ENCODE results near the gene PRG2.

Gene PRG2

DNA sequence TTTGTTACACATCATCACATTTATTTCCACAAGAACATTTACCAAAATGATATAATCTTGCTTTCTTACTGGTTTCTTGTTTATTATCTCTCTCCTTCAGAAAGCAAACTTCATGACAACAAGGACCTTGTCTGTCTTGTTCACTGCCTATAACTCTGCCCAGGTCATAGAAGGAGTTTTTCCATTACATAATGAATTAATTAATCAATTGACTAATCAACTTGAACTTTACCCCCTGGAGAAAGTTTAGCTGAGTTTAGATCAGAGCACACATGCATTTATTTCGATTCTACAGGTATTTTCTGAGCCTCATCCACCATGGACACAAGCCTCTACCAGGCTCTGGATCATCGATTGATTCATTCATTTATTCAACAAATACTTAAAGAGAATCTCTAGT, 6.3 kb upstream of the PRG2 start:
- Histone ChIP-seq H3K36me3 (ENCODE audit: control insufficient read depth in 1 of 2, insufficient read depth in 2 of 2, low read length in 2 of 2) (no peaks in the 10 kb centered on the region), H3K27ac (ENCODE audit: low read depth, low read length) (no peak overlapping the region), H3K27me3 (ENCODE audit: control insufficient read depth in 1 of 2, insufficient read depth in 2 of 2, low read length in 2 of 2) (no peaks in the 10 kb centered on the region), H3K9me3 (ENCODE audit: control insufficient read depth in 1 of 2, low read length in 2 of 2) (no peaks in the 10 kb centered on the region), H3K9ac (ENCODE audit: low read depth in 1 of 2, low read length in 2 of 2) (no peak overlapping the region), H3K4me3 (ENCODE audit: low read depth in 1 of 2, low read length in 2 of 2) (no peak overlapping the region), H3K4me1 (ENCODE audit: control insufficient read depth in 1 of 2, insufficient read depth in 2 of 2, low read length in 2 of 2) (no peaks in the 10 kb centered on the region)

DNA sequence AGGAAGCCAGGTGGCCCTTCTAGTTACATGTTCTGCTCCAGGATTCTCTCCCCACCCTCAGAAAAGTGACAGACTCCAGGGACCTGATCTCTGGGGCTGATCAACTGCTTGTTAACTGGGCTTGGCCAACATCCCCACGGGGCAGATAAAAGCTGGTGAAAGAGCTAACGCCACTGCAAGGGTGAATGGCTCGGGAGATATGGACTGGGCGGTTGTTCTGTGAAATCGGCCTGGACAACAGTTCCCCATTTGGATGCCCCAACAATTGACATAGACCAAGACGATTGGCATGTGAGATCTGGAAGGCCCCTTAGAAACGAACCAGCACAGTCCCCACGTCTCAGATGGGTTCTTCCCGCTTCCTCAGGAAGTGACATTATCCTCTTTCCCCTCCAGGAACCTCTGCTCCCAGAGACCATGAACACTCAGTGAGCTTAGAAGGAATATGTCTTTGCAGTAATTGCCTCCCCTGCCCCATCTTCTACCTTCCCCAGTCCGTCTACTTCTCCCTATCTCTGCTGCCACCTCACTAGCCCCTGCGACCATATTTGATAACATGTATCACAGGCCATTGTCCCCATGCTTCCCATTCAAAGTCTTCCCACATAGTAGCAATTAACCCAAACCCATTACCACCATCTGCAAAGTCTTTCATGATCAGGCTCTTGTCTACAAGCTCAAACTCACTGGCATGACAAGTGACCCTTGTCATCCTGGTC, 5.6 kb upstream of the PRG2 start:
- no peak overlapping the region for H3K9ac ChIP-seq (ENCODE audit: low read depth in 1 of 2, low read length in 2 of 2)
- no peak overlapping the region for H3K4me3 ChIP-seq (ENCODE audit: low read depth in 1 of 2, low read length in 2 of 2)
- H3K27ac ChIP-seq (ENCODE audit: low read depth, low read length) = no peak overlapping the region
- H3K4me1 ChIP-seq (ENCODE audit: control insufficient read depth in 1 of 2, insufficient read depth in 2 of 2, low read length in 2 of 2) = no peaks in the 10 kb centered on the region
- H3K27me3 ChIP-seq (ENCODE audit: control insufficient read depth in 1 of 2, insufficient read depth in 2 of 2, low read length in 2 of 2) = no peaks in the 10 kb centered on the region
- H3K9me3 ChIP-seq (ENCODE audit: control insufficient read depth in 1 of 2, low read length in 2 of 2) = no peaks in the 10 kb centered on the region
- H3K36me3 ChIP-seq (ENCODE audit: control insufficient read depth in 1 of 2, insufficient read depth in 2 of 2, low read length in 2 of 2) = no peaks in the 10 kb centered on the region

- H3K9ac ChIP-seq (ENCODE audit: low read depth in 1 of 2, low read length in 2 of 2) = no peak overlapping the region
- no peaks in the 10 kb centered on the region for H3K36me3 ChIP-seq (ENCODE audit: control insufficient read depth in 1 of 2, insufficient read depth in 2 of 2, low read length in 2 of 2)
- no peak overlapping the region for H3K27ac ChIP-seq (ENCODE audit: low read depth, low read length)
- H3K4me3 ChIP-seq (ENCODE audit: low read depth in 1 of 2, low read length in 2 of 2) = no peak overlapping the region
- no peaks in the 10 kb centered on the region for H3K4me1 ChIP-seq (ENCODE audit: control insufficient read depth in 1 of 2, insufficient read depth in 2 of 2, low read length in 2 of 2)
- no peaks in the 10 kb centered on the region for H3K9me3 ChIP-seq (ENCODE audit: control insufficient read depth in 1 of 2, low read length in 2 of 2)
- H3K27me3 ChIP-seq (ENCODE audit: control insufficient read depth in 1 of 2, insufficient read depth in 2 of 2, low read length in 2 of 2) = no peaks in the 10 kb centered on the region
These were observed 3.9 kb upstream of the PRG2 start for GRCh38 chr11:57394203-57394965.

DNA sequence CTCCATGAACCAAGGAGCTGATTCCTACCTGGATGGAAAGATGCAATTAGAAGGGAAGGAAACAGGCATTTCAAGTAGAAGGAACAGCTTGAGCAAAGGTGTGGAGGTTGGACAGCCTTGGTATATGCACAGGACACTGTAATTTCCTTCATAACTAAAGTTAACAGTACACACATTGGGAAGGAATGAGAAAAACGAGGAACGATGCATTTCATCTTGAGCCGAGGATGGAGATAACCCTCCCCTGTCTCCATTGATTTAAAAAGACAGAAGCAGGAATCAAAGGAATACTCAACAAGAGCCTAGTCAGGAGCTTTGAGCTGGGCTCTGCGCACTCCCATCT, 2.3 kb upstream of the PRG2 start:
- Histone ChIP-seq H3K27me3 (ENCODE audit: control insufficient read depth in 1 of 2, insufficient read depth in 2 of 2, low read length in 2 of 2) (no peaks in the 10 kb centered on the region), H3K4me3 (ENCODE audit: low read depth in 1 of 2, low read length in 2 of 2) (no peak overlapping the region), H3K9ac (ENCODE audit: low read depth in 1 of 2, low read length in 2 of 2) (no peak overlapping the region)

DNA sequence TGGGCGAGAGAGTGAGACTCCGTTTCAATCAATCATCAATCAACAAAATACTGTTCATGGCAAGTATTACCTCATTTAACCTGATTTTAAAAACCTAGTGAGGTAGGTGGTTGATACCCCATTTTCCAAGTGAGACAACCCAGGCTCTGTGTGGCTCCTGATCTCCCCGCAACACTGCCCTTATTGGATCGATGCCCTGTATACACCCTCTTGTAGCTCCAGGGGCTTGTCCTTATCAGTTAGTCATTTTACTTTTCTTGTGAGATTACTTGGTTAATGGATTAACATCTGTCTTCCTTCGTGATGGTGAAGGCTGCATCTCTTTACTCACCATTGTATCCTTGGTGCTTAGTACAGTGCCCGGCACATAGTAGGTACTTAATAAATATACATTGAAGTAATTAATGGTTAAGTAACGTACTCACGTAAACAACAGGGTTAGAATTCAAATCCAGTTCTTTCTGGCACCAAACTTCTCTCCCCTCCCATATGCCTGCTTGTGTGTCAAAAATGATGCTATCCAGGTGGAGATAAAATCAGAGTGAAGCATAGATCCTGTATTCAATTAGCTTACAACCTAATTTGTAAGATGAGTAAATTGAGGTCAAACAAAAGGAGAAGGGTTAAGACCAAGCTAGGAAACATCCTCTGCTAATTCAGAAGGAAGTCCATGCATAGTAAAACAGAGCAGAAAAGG, 1.8 kb upstream of the PRG2 start:
- Histone ChIP-seq H3K4me3 (ENCODE audit: low read depth in 1 of 2, low read length in 2 of 2) (no peak overlapping the region), H3K9me3 (ENCODE audit: control insufficient read depth in 1 of 2, low read length in 2 of 2) (no peaks in the 10 kb centered on the region), H3K4me1 (ENCODE audit: control insufficient read depth in 1 of 2, insufficient read depth in 2 of 2, low read length in 2 of 2) (no peaks in the 10 kb centered on the region), H3K27ac (ENCODE audit: low read depth, low read length) (no peak overlapping the region), H3K36me3 (ENCODE audit: control insufficient read depth in 1 of 2, insufficient read depth in 2 of 2, low read length in 2 of 2) (no peaks in the 10 kb centered on the region), H3K9ac (ENCODE audit: low read depth in 1 of 2, low read length in 2 of 2) (no peak overlapping the region), H3K27me3 (ENCODE audit: control insufficient read depth in 1 of 2, insufficient read depth in 2 of 2, low read length in 2 of 2) (no peaks in the 10 kb centered on the region)

More for the DNA sequence above, 2.3 kb upstream of the PRG2 start:
- Histone ChIP-seq H3K9me3 (ENCODE audit: control insufficient read depth in 1 of 2, low read length in 2 of 2) (no peaks in the 10 kb centered on the region), H3K4me1 (ENCODE audit: control insufficient read depth in 1 of 2, insufficient read depth in 2 of 2, low read length in 2 of 2) (no peaks in the 10 kb centered on the region), H3K27ac (ENCODE audit: low read depth, low read length) (no peak overlapping the region), H3K36me3 (ENCODE audit: control insufficient read depth in 1 of 2, insufficient read depth in 2 of 2, low read length in 2 of 2) (no peaks in the 10 kb centered on the region)

GRCh38 chr11:57391539-57391938, 1.1 kb upstream of the PRG2 start:
- Histone ChIP-seq H3K9ac (ENCODE audit: low read depth in 1 of 2, low read length in 2 of 2) (no peak overlapping the region), H3K27ac (ENCODE audit: low read depth, low read length) (no peak overlapping the region), H3K4me3 (ENCODE audit: low read depth in 1 of 2, low read length in 2 of 2) (no peak overlapping the region), H3K27me3 (ENCODE audit: control insufficient read depth in 1 of 2, insufficient read depth in 2 of 2, low read length in 2 of 2) (no peaks in the 10 kb centered on the region), H3K4me1 (ENCODE audit: control insufficient read depth in 1 of 2, insufficient read depth in 2 of 2, low read length in 2 of 2) (no peaks in the 10 kb centered on the region), H3K36me3 (ENCODE audit: control insufficient read depth in 1 of 2, insufficient read depth in 2 of 2, low read length in 2 of 2) (no peaks in the 10 kb centered on the region), H3K9me3 (ENCODE audit: control insufficient read depth in 1 of 2, low read length in 2 of 2) (no peaks in the 10 kb centered on the region)

DNA sequence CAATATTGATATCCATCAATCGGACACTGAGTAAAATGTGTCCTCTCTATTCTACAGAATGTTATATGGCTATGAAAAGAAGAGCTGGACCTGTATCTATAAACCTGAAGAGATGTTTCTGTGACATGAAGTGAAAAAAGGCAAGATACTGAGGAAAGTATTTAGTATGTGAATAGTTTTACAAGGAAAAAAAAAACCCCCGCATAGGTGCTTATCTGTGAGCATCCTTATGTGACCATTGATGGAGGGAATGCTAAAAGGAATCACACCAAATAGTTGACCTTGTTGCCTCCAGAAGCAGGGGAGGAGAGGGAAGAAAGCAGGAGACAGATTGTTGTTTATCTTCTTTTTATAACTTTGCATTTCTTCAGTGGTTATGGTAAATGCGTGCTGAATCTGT, 661 bp upstream of the PRG2 start:
- Histone ChIP-seq H3K9ac (ENCODE audit: low read depth in 1 of 2, low read length in 2 of 2) (no peak overlapping the region), H3K4me1 (ENCODE audit: control insufficient read depth in 1 of 2, insufficient read depth in 2 of 2, low read length in 2 of 2) (no peaks in the 10 kb centered on the region), H3K36me3 (ENCODE audit: control insufficient read depth in 1 of 2, insufficient read depth in 2 of 2, low read length in 2 of 2) (no peaks in the 10 kb centered on the region), H3K4me3 (ENCODE audit: low read depth in 1 of 2, low read length in 2 of 2) (no peak overlapping the region), H3K27ac (ENCODE audit: low read depth, low read length) (no peak overlapping the region), H3K9me3 (ENCODE audit: control insufficient read depth in 1 of 2, low read length in 2 of 2) (no peaks in the 10 kb centered on the region), H3K27me3 (ENCODE audit: control insufficient read depth in 1 of 2, insufficient read depth in 2 of 2, low read length in 2 of 2) (no peaks in the 10 kb centered on the region)

DNA sequence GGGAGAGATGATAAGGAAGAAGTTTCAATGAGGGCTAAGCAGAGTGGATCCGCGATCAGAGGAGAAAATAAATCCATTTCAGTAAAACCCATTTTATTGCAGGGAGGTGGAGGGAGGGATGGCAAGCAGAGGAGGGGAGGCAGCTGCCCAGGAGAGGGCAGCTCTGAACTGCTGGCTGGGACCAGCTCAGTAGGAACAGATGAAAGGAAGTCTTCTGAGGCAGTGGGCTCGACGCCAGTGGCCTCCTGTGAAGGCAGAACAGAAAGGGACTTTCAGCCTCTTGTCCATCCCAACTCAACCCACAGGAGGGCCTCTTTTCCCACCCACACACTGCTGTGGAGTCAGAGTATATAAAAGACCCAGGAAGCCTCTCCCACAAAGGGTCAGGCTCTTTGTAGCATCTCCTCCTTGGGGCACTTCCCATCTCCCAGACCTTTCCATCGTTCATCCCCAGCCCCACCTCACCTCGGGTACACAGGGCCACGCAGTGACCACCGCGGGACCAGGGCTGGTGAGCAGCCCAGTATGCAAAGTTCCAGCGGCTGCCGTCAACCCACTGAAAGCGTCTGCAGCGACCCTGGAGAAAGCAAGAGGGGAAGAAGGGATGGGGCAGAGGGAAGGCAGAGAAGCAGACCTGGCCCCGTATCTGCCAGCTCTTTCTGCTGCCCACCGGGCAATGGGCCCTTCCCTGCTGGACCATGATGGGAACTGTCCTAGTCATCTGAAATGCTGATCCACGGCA, 3.0 kb downstream of the PRG2 start:
- no peaks in the 10 kb centered on the region for H3K36me3 ChIP-seq (ENCODE audit: control insufficient read depth in 1 of 2, insufficient read depth in 2 of 2, low read length in 2 of 2)
- H3K27ac ChIP-seq (ENCODE audit: low read depth, low read length) = no peak overlapping the region
- no peaks in the 10 kb centered on the region for H3K27me3 ChIP-seq (ENCODE audit: control insufficient read depth in 1 of 2, insufficient read depth in 2 of 2, low read length in 2 of 2)

DNA sequence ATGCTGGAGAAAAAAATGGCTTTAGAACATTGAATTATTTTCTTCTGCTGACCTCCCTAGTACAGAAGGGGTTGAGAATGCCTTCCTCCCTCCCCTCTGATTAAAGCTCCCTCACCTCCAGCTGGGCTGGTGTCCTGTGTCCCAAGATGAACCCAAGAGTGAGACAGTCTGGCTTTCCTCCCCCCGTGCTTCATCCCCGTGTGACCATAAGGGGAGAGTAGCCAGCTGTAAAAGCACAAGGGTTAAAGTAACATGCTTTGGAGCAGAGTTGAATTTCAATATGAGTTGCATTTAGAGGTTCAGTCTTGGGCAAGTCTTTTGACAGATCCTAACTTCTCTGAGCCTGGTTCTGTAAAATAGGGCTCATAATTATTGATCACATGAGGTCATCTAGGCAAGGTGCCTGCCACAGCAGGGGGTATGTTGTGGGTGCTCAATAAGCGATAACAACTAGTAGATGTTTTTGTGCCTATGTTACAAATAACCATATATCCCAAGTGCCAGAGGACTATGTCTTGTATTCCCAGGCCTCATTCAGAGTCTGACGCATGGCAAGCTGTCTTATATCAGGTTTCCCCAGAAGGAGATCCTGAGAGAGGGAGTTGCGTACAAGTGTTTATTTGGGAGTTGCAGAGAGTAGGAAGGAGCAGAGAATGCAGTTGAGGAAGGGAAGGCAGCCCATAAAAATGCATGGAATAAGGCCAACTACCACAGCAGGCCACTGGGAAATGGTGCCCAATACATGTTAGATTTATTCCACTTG, 4.1 kb downstream of the PRG2 start:
- no peaks in the 10 kb centered on the region for H3K36me3 ChIP-seq (ENCODE audit: control insufficient read depth in 1 of 2, insufficient read depth in 2 of 2, low read length in 2 of 2)
- H3K27ac ChIP-seq (ENCODE audit: low read depth, low read length) = no peak overlapping the region
- no peaks in the 10 kb centered on the region for H3K9me3 ChIP-seq (ENCODE audit: control insufficient read depth in 1 of 2, low read length in 2 of 2)
- no peak overlapping the region for H3K4me3 ChIP-seq (ENCODE audit: low read depth in 1 of 2, low read length in 2 of 2)
- H3K4me1 ChIP-seq (ENCODE audit: control insufficient read depth in 1 of 2, insufficient read depth in 2 of 2, low read length in 2 of 2) = no peaks in the 10 kb centered on the region
- no peak overlapping the region for H3K9ac ChIP-seq (ENCODE audit: low read depth in 1 of 2, low read length in 2 of 2)
- no peaks in the 10 kb centered on the region for H3K27me3 ChIP-seq (ENCODE audit: control insufficient read depth in 1 of 2, insufficient read depth in 2 of 2, low read length in 2 of 2)

More for the DNA sequence above, 3.0 kb downstream of the PRG2 start:
- H3K9ac ChIP-seq (ENCODE audit: low read depth in 1 of 2, low read length in 2 of 2) = no peak overlapping the region
- H3K4me1 ChIP-seq (ENCODE audit: control insufficient read depth in 1 of 2, insufficient read depth in 2 of 2, low read length in 2 of 2) = no peaks in the 10 kb centered on the region
- H3K4me3 ChIP-seq (ENCODE audit: low read depth in 1 of 2, low read length in 2 of 2) = no peak overlapping the region
- no peaks in the 10 kb centered on the region for H3K9me3 ChIP-seq (ENCODE audit: control insufficient read depth in 1 of 2, low read length in 2 of 2)
